ENCODE measurements around the gene CAPN13.
A peak's percentile ranks its signal among the peaks of the same experiment; 100 is the strongest.

Gene CAPN13

GRCh38 chr2:30708491-30709290 is 98.6 kb downstream of the CAPN13 start:
- TF ChIP-seq, protein P1, sequence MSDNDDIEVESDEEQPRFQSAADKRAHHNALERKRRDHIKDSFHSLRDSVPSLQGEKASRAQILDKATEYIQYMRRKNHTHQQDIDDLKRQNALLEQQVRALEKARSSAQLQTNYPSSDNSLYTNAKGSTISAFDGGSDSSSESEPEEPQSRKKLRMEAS (IDR thresholded peaks at IDR 0.05; ENCODE audit: low read depth, low read length) = no peak
- TF ChIP-seq, protein P2, sequence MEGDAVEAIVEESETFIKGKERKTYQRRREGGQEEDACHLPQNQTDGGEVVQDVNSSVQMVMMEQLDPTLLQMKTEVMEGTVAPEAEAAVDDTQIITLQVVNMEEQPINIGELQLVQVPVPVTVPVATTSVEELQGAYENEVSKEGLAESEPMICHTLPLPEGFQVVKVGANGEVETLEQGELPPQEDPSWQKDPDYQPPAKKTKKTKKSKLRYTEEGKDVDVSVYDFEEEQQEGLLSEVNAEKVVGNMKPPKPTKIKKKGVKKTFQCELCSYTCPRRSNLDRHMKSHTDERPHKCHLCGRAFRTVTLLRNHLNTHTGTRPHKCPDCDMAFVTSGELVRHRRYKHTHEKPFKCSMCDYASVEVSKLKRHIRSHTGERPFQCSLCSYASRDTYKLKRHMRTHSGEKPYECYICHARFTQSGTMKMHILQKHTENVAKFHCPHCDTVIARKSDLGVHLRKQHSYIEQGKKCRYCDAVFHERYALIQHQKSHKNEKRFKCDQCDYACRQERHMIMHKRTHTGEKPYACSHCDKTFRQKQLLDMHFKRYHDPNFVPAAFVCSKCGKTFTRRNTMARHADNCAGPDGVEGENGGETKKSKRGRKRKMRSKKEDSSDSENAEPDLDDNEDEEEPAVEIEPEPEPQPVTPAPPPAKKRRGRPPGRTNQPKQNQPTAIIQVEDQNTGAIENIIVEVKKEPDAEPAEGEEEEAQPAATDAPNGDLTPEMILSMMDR (IDR thresholded peaks at IDR 0.05; ENCODE audit: low read depth, low read length) = peak; percentile 44
- TF ChIP-seq MYC (IDR thresholded peaks at IDR 0.05; ENCODE audit: low read depth, low read length) (no peak), POLR2A (IDR thresholded peaks at IDR 0.05; ENCODE audit: extremely low read depth, insufficient read length) (no peak)
- DNase-seq (ENCODE audit: low read depth) = peak; percentile 18
- H3K4me3 ChIP-seq (ENCODE audit: low read depth, low read length) = no peak overlapping the region

GRCh38 chr2:30707304-30707903 is 99.8 kb downstream of the CAPN13 start:
- DNase-seq (ENCODE audit: low read depth) = no peak
- TF ChIP-seq, protein P2 (IDR thresholded peaks at IDR 0.05; ENCODE audit: low read depth, low read length) = no peak
- TF ChIP-seq MYC (IDR thresholded peaks at IDR 0.05; ENCODE audit: low read depth, low read length) (no peak), POLR2A (IDR thresholded peaks at IDR 0.05; ENCODE audit: extremely low read depth, insufficient read length) (no peak)
- TF ChIP-seq, protein P1 (IDR thresholded peaks at IDR 0.05; ENCODE audit: low read depth, low read length) = no peak
- no peak overlapping the region for H3K4me3 ChIP-seq (ENCODE audit: low read depth, low read length)

- TF ChIP-seq, protein P1 (IDR thresholded peaks at IDR 0.05; ENCODE audit: low read depth, low read length) = peak; percentile 47; the same call in 1 of the 2 replicates
- no peak for TF ChIP-seq MYC (IDR thresholded peaks at IDR 0.05; ENCODE audit: low read depth, low read length)
- TF ChIP-seq, protein P2 (IDR thresholded peaks at IDR 0.05; ENCODE audit: low read depth, low read length) = peak; percentile 68
- DNase-seq (ENCODE audit: low read depth) = peak; percentile 66
- H3K4me3 ChIP-seq (ENCODE audit: low read depth, low read length) = no peak overlapping the region
Measured at GRCh38 chr2:30706534-30707303, 100.5 kb downstream of the CAPN13 start.

DNA sequence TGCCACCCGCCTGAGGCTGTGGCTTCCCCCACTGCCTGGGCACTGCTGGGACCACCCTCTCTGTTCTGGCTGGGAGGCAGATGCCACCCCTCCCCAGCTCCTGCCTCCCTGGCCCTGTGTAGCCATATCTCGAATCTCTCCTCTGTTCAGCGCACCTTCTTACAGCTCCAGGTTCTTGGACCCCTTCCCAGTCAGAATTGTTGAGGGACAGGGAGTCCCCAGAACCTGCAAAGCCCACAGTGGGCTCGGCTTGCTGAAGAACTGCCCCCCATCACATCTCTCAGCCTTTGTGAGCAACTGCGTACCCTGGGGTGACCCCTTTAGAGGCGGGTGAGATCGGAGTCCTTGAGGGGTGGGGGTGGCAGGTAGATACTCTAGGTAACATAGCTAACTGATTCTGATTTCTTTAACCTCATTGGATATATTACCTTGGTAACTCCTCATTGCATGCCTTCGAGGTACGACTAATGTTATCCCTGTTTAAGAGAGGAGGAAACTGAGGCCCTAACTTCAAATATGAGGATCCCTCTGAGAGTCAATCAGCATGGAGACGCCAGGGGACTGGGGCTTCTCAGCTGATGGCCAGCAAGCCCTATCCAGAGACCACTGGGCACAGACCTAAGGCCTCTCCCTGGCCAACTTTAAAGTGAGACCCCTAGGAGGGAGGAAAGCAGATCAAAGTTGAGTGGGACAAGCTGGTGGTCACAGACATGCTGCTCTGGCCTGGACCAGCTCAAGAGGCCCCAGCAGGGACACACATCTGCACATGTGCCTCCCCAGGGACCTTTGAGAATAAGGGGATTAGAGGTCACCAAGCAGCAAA is 101.3 kb downstream of the CAPN13 start:
- no peak for DNase-seq (ENCODE audit: low read depth)
- no peak overlapping the region for H3K4me3 ChIP-seq (ENCODE audit: low read depth, low read length)
- TF ChIP-seq MYC (IDR thresholded peaks at IDR 0.05; ENCODE audit: low read depth, low read length) = no peak
- TF ChIP-seq POLR2A (IDR thresholded peaks at IDR 0.05; ENCODE audit: extremely low read depth, insufficient read length) = no peak
- TF ChIP-seq, protein P2 (IDR thresholded peaks at IDR 0.05; ENCODE audit: low read depth, low read length) = no peak
- TF ChIP-seq, protein P1 (IDR thresholded peaks at IDR 0.05; ENCODE audit: low read depth, low read length) = no peak

DNA sequence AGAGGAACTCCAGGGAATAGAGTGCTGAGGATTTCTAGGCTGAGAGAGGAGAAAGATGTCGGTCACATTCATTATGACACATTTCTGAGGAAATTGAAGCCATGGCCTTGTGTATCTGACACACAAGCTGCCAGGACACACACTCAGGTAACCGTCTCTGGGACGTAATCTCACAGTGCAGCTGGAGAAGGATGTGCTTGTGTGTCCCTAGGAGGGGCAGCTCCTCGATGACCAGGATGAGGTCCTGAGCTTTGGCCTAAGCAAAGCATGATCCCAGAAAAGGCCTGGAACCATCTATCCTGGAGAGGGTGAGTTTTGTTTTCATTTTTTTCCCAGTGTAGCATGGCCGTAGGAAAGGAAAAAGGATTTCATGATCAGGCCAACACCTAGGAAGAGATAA is 102.2 kb downstream of the CAPN13 start:
- H3K4me3 ChIP-seq (ENCODE audit: low read depth, low read length) = no peak overlapping the region
- TF ChIP-seq MYC (IDR thresholded peaks at IDR 0.05; ENCODE audit: low read depth, low read length) = no peak
- TF ChIP-seq, protein P2 (IDR thresholded peaks at IDR 0.05; ENCODE audit: low read depth, low read length) = no peak
- TF ChIP-seq, protein P1 (IDR thresholded peaks at IDR 0.05; ENCODE audit: low read depth, low read length) = no peak
- no peak for TF ChIP-seq POLR2A (IDR thresholded peaks at IDR 0.05; ENCODE audit: extremely low read depth, insufficient read length)
- no peak for DNase-seq (ENCODE audit: low read depth)
